ENCODE data around the gene FBXL20. TPM values are rescaled to one million over a fixed set of nuclear protein-coding genes. Genes with fewer than 3 reads are reported as not detected.
A peak's percentile ranks its signal among the peaks of the same experiment; 100 is the strongest.
"Not testable (repeated sequence)": the region's sequence is repeated elsewhere in the genome, so short reads cannot be mapped to it uniquely, and the experiment has no call there.

The FBXL20 gene
- total RNA-seq: 12.7 TPM
- long read RNA-seq, full-length matches to known transcripts: 4 of 5 reads
- long read RNA-seq, partial matches to known transcripts: 0 of 5 reads
- long read RNA-seq, other reads (novel, unspliced or antisense): 1 of 5 reads

- ATAC-seq: peak; percentile 95
- DNase-seq (ENCODE audit: missing footprints): peak; percentile 97
- intact Hi-C loops (cut with DNase I): loop anchor here (5.0 kb wide), 2 partner anchors 61 to 124 kb away; partner anchors contain the start of gene CDK12
These were observed at the start of gene FBXL20 for GRCh38 chr17:39401412-39402243. TSS of gene FBXL20 (minus strand) at chr17:39401626. CDS start at chr17:39401402, 224 bp downstream.

GRCh38 chr17:39450847-39451581 lies 49.6 kb upstream of the FBXL20 start, which contains the start of gene MED1:
TSS of gene MED1 (minus strand) at chr17:39451263. CDS start at chr17:39451062, 201 bp downstream.
- DNase-seq (ENCODE audit: missing footprints) (peak; percentile 96), ATAC-seq (peak; percentile 98)
- intact Hi-C loops (cut with DNase I): no loop called here

GRCh38 chr17:39450051-39450450 lies 48.6 kb upstream of the FBXL20 start:
- ATAC-seq: no peak
- intact Hi-C loops (cut with DNase I): no loop called here
- DNase-seq (ENCODE audit: missing footprints): no peak

DNA sequence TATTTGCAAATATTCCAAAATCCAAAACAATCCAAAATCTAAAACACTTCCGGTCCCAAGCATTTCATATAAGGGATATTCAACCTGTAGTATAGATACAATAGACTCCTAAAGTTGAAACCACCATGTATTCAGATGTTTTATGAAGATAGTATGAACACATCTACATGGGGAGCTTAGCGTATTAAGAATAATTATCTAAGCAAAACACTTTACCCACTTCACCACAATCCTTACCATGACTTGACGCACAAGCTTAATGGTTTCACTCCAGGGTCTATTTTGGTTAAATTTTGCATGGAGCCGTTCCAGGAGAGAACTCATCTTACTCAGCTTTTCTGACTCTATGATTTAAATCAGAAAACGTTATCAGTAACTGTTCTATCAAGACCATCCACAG lies 46.1 kb upstream of the FBXL20 start:
- DNase-seq (ENCODE audit: missing footprints): no peak
- intact Hi-C loops (cut with DNase I): no loop called here
- ATAC-seq: no peak

DNA sequence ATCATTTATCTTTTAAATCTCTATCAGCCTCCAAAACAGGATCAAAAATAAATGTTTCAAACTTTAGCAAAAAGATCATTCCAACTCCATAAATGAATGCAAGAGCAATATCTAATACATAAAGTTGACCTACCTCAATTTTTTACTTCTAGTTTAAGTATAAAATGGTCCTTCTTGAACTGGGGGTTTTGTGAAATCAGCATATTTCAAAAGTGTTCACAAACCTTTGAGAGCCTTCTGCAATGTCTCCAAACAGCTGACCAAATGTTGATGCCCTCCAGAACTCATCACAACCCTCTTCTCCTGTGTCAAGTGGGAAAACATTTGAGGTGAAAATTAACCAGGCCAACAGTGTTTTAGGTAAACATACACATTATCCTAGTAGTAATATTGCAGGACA lies 41.9 kb upstream of the FBXL20 start:
- ATAC-seq (no peak), DNase-seq (ENCODE audit: missing footprints) (no peak)
- intact Hi-C loops (cut with DNase I): no loop called here

- ATAC-seq; intact Hi-C loops (cut with DNase I): not testable (repeated sequence)
These were observed 38.4 kb upstream of the FBXL20 start for GRCh38 chr17:39439868-39440267.

DNA sequence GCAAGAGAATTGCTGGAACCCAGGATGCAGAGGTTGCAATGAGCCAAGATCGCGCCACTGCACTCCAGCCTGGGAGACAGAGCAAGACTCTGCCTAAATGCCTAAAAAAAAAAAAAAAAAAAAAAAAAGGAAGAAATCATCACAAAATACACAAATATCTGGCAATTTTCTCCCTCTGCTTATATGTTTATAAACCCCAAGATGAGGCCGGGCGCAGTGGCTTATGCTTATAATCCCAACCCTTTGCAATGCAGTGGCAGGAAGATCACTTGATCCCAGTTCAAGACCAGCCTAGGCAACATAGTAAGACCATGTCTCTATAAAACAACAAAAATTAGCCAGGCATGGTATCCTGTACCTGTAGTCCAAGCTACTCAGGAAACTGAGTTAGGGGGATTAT lies 28.2 kb upstream of the FBXL20 start:
- DNase-seq (ENCODE audit: missing footprints) (no peak), ATAC-seq (no peak)
- intact Hi-C loops (cut with DNase I): loop anchor here (10.0 kb wide), 1 partner anchor 85 kb away; no protein-coding TSS in a partner anchor

More at GRCh38 chr17:39439868-39440267, 38.4 kb upstream of the FBXL20 start:
- DNase-seq (ENCODE audit: missing footprints): not testable (repeated sequence)

GRCh38 chr17:39416141-39416540 lies 14.7 kb upstream of the FBXL20 start:
- intact Hi-C loops (cut with DNase I): no loop called here
- no peak for DNase-seq (ENCODE audit: missing footprints)
- ATAC-seq: no peak

DNA sequence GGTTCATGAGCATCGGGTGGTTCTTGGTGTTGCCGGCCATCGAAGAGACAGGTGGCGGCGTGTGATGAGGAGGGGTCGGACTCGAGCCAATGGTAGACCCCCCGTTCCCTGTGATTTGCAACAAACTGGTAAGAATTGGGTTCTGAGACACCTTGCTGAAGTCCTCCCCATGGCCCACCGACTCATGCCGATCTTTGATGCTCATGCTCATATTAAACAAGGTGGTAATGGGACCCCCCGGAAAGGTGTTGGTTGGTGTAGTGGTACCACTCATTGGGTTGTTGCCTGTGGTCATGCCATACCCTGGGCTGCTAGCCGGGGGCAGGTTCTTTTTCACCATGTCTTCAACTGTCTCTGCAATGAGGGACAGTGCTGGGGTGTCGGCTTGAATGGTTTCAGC lies 8.9 kb upstream of the FBXL20 start:
- DNase-seq (ENCODE audit: missing footprints): no peak
- intact Hi-C loops (cut with DNase I): no loop called here
- no peak for ATAC-seq

DNA sequence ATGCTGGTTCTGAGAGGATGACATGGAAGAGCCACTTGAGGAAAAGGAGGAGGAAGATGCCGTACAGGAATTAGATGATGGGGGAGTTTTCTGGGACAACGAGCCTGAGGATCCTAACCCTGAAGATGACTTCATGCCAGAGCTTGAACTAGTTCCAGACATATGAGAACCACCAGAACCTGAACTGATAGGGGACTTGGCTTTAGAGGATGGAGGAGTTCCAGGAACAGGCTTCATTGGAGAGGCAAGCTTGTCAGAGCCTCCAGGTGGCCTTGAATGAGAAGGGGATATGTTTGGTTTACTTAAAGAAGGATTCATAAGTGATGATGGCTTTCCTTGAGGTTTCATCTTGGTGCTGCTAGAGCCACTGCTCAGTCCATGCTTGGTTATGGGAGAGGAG lies 6.9 kb upstream of the FBXL20 start:
- DNase-seq (ENCODE audit: missing footprints): no peak
- intact Hi-C loops (cut with DNase I): no loop called here
- ATAC-seq: peak; percentile 66

GRCh38 chr17:39406951-39407350 lies 5.5 kb upstream of the FBXL20 start:
- ATAC-seq (no peak), DNase-seq (ENCODE audit: missing footprints) (no peak)
- intact Hi-C loops (cut with DNase I): no loop called here

GRCh38 chr17:39405436-39405835 lies 4.0 kb upstream of the FBXL20 start:
- intact Hi-C loops (cut with DNase I): no loop called here
- no peak for ATAC-seq
- DNase-seq (ENCODE audit: missing footprints): no peak

DNA sequence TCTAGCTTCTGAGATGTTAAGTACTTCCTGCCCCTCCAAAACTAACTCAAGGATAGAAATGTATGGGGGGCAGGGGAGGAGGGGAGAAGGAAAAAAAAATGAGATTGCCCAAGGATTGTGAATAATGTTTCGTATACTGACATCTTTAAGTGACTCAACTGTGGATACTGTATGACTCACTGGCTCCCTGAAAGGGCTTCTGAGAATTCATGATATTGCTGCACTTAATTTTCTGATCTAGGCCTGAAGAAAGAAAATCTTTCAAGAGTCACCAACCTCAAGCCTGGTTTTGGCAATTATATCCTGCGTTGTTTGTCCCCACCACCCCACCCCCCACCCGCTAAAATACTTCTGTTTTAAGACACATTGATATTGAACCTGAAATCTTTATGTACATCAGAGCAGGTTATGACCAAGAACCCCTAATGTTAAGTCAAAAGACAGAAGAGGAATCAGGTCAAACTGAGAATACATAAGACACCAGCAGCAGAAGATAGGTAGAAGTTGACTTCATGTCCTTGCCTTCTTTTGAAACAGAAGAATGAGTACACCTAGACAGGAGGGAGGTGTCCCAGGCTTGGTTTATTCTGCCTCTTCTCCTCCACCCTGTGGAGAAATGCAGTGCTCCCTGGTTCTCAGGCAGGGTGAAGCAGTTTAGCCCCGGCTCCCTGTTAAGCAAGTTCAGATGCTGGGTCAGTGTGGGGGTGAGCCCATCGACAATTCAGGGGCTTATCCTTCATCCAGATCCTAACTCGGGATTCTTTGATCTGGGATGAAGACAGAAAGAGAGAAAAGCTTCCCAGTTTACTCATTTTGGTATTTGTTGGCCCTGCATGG lies 3.3 kb upstream of the FBXL20 start:
- ATAC-seq: no peak
- intact Hi-C loops (cut with DNase I): loop anchor here (5.0 kb wide), 2 partner anchors 58 to 127 kb away; partner anchors contain the start of gene CDK12
- no peak for DNase-seq (ENCODE audit: missing footprints)

GRCh38 chr17:39402890-39403605 lies 1.6 kb upstream of the FBXL20 start:
- no peak for DNase-seq (ENCODE audit: missing footprints)
- no peak for ATAC-seq
- intact Hi-C loops (cut with DNase I): loop anchor here (5.0 kb wide), 2 partner anchors 59 to 126 kb away; partner anchors contain the start of gene CDK12

GRCh38 chr17:39402244-39402889 lies 941 bp upstream of the FBXL20 start:
- DNase-seq (ENCODE audit: missing footprints) (peak; percentile 98), ATAC-seq (peak; percentile 91)
- intact Hi-C loops (cut with DNase I): loop anchor here (5.0 kb wide), 2 partner anchors 60 to 125 kb away; partner anchors contain the start of gene CDK12

- ATAC-seq: peak; percentile 9
- intact Hi-C loops (cut with DNase I): loop anchor here (5.0 kb wide), 2 partner anchors 62 to 123 kb away; partner anchors contain the start of gene CDK12
- peak; percentile 71 for DNase-seq (ENCODE audit: missing footprints)
These were observed 647 bp downstream of the FBXL20 start for GRCh38 chr17:39400547-39401411.
